Measurements from ENCODE around the gene LHFPL3. TPM values are rescaled to one million over a fixed set of nuclear protein-coding genes. Genes with fewer than 3 reads are reported as not detected.

The LHFPL3 gene
- total RNA-seq, 1 experiment from 2014 or later: not detected

- ChIA-PET POLR2A (ENCODE audit: low non-redundant PET) (no interaction called here), CTCF (no interaction called here)
- Histone ChIP-seq H3K4me3 (ENCODE audit: low read depth, low read length, poor library complexity, severe bottlenecking) (no peak overlapping the region), H3K27me3 (replicated peaks; ENCODE audit: insufficient read depth, low read depth, low read length, poor library complexity) (peaks cover 30% of the 10 kb centered on the region), H3K4me1 (ENCODE audit: insufficient read depth, low read length, poor library complexity, severe bottlenecking) (no peaks in the 10 kb centered on the region), H3K9me3 (ENCODE audit: low read depth, low read length, poor library complexity, severe bottlenecking) (no peaks in the 10 kb centered on the region), H3K27ac (ENCODE audit: low read depth, low read length, poor library complexity, severe bottlenecking) (no peak overlapping the region), H3K36me3 (ENCODE audit: insufficient read depth, low read length, poor library complexity, severe bottlenecking) (no peaks in the 10 kb centered on the region)
- intact Hi-C loops (cut with micrococcal nuclease; ENCODE audit: unreplicated experiment): no loop called here
- TF ChIP-seq EZH2 (IDR thresholded peaks at IDR 0.05; ENCODE audit: borderline replicate concordance, low read depth, low read length, poor library complexity, severe bottlenecking) (no peak), CTCF (conservative IDR thresholded peaks at IDR 0.05; ENCODE audit: low read depth, low read length) (no peak)
- DNase-seq (ENCODE audit: low spot score): no peak
- no TSS peak for BruUV-seq (replicated peaks)
Measured at GRCh38 chr7:104686286-104686685, 357.9 kb downstream of the LHFPL3 start.

DNA sequence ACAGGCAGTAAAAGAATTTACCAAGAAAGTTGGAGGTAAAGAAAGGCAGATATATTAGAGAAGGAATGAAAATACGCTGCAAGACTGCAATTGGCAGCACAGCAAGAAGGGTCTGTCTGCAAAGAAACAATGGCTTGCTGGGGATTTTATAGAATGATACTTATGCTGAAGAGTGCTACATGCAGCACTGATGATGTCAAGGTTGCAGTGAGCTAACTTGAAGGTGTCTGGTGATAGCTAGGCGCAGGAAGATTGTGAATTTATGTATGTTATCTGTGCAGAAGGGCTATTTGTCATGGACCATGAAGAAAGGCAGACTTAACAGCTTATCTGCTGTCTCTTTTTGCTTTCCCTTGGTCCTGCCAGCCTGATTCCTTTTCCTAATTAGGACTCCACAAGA lies 366.3 kb downstream of the LHFPL3 start:
- H3K27me3 ChIP-seq (replicated peaks; ENCODE audit: insufficient read depth, low read depth, low read length, poor library complexity): peaks cover 16% of the 10 kb centered on the region
- POLR2A ChIA-PET (ENCODE audit: low non-redundant PET): no interaction called here
- no peak overlapping the region for H3K27ac ChIP-seq (ENCODE audit: low read depth, low read length, poor library complexity, severe bottlenecking)

DNA sequence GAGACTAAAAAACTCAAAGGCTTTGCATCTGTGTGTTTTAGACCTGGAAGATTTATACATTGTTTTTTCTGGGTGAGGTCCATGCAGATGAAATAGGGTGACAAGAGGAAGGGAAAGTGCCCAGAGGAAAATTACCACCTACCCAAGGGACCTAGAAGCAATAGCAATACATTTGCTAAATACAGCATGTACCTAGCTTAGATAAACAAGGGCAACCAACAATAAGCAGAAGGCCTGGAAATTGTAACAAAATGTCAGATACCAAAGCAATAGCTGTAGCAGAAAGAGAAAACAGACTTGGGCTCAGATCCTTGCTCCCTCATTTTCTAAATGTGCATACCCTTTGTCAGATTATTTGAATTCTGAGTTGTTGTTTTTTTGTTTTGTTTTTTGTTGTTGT lies 367.2 kb downstream of the LHFPL3 start:
- no peak overlapping the region for H3K27ac ChIP-seq (ENCODE audit: low read depth, low read length, poor library complexity, severe bottlenecking)
- no peak for TF ChIP-seq CTCF (conservative IDR thresholded peaks at IDR 0.05; ENCODE audit: low read depth, low read length)
- no peak for TF ChIP-seq EZH2 (IDR thresholded peaks at IDR 0.05; ENCODE audit: borderline replicate concordance, low read depth, low read length, poor library complexity, severe bottlenecking)
- H3K36me3 ChIP-seq (ENCODE audit: insufficient read depth, low read length, poor library complexity, severe bottlenecking): no peaks in the 10 kb centered on the region
- H3K4me1 ChIP-seq (ENCODE audit: insufficient read depth, low read length, poor library complexity, severe bottlenecking): no peaks in the 10 kb centered on the region
- no peak for DNase-seq (ENCODE audit: low spot score)
- no peaks in the 10 kb centered on the region for H3K9me3 ChIP-seq (ENCODE audit: low read depth, low read length, poor library complexity, severe bottlenecking)
- CTCF ChIA-PET: no interaction called here
- no TSS peak for BruUV-seq (replicated peaks)
- H3K4me3 ChIP-seq (ENCODE audit: low read depth, low read length, poor library complexity, severe bottlenecking): no peak overlapping the region
- H3K27me3 ChIP-seq (replicated peaks; ENCODE audit: insufficient read depth, low read depth, low read length, poor library complexity): peaks cover 16% of the 10 kb centered on the region
- intact Hi-C loops (cut with micrococcal nuclease; ENCODE audit: unreplicated experiment): no loop called here
- POLR2A ChIA-PET (ENCODE audit: low non-redundant PET): no interaction called here

More for the DNA sequence above, 366.3 kb downstream of the LHFPL3 start:
- DNase-seq (ENCODE audit: low spot score): no peak
- no peak for TF ChIP-seq CTCF (conservative IDR thresholded peaks at IDR 0.05; ENCODE audit: low read depth, low read length)
- TF ChIP-seq EZH2 (IDR thresholded peaks at IDR 0.05; ENCODE audit: borderline replicate concordance, low read depth, low read length, poor library complexity, severe bottlenecking): no peak
- H3K9me3 ChIP-seq (ENCODE audit: low read depth, low read length, poor library complexity, severe bottlenecking): no peaks in the 10 kb centered on the region
- H3K4me3 ChIP-seq (ENCODE audit: low read depth, low read length, poor library complexity, severe bottlenecking): no peak overlapping the region
- no peaks in the 10 kb centered on the region for H3K36me3 ChIP-seq (ENCODE audit: insufficient read depth, low read length, poor library complexity, severe bottlenecking)
- CTCF ChIA-PET: no interaction called here
- no peaks in the 10 kb centered on the region for H3K4me1 ChIP-seq (ENCODE audit: insufficient read depth, low read length, poor library complexity, severe bottlenecking)
- intact Hi-C loops (cut with micrococcal nuclease; ENCODE audit: unreplicated experiment): no loop called here
- no TSS peak for BruUV-seq (replicated peaks)

Measured in A673 (cell line).